ENCODE results near the gene FAM219B.
"Not testable (repeated sequence)": the region's sequence is repeated elsewhere in the genome, so short reads cannot be mapped to it uniquely, and the experiment has no call there.

Gene FAM219B

GRCh38 chr15:74888716-74889115 lies 17.9 kb downstream of the FAM219B start:
- H3K9ac ChIP-seq (ENCODE audit: low read depth, low read length) = peak overlapping the region; percentile 90; the same call in 1 of the 2 replicates
- H3K27ac ChIP-seq (ENCODE audit: low read length) = no peak overlapping the region
- no peak for ATAC-seq (ENCODE audit: insufficient read depth, low read depth)

GRCh38 chr15:74887537-74888193 lies 19.0 kb downstream of the FAM219B start:
- Histone ChIP-seq H3K4me1 (ENCODE audit: insufficient read depth, low read length) (peaks cover 30% of the 10 kb centered on the region), H3K79me2 (ENCODE audit: insufficient read depth, low read length) (peaks cover 12% of the 10 kb centered on the region), H3K36me3 (ENCODE audit: insufficient read depth, low read length) (peaks cover 15% of the 10 kb centered on the region)
- not testable (repeated sequence) for H3K9ac ChIP-seq (ENCODE audit: low read depth, low read length); H3K9me3 ChIP-seq (ENCODE audit: insufficient read depth, low read length, severe bottlenecking); H3K27me3 ChIP-seq (ENCODE audit: insufficient read depth, low read length, poor library complexity); H4K20me1 ChIP-seq (ENCODE audit: insufficient read depth, low read length); H3K4me2 ChIP-seq (ENCODE audit: insufficient read depth, low read length); ATAC-seq (ENCODE audit: insufficient read depth, low read depth); H3K4me3 ChIP-seq (ENCODE audit: low read depth in 1 of 2, low read length in 2 of 2); H3K27ac ChIP-seq (ENCODE audit: low read length); DNase-seq; H2AFZ ChIP-seq (ENCODE audit: low read depth, low read length)

More at GRCh38 chr15:74888716-74889115, 17.9 kb downstream of the FAM219B start:
- peaks cover 25% of the 10 kb centered on the region for H3K36me3 ChIP-seq (ENCODE audit: insufficient read depth, low read length)
- peak overlapping the region in 1 of 2 experiments; percentile 98; a peak in 1 of 4 replicates for H3K4me3 ChIP-seq (ENCODE audit: low read depth in 1 of 2, low read length in 2 of 2)
- H3K79me2 ChIP-seq (ENCODE audit: insufficient read depth, low read length) = peaks cover 12% of the 10 kb centered on the region
- no peak for DNase-seq
- TF ChIP-seq CTCF (IDR thresholded peaks at IDR 0.05; ENCODE audit: borderline replicate concordance, extremely low read depth, low read length, poor library complexity, severe bottlenecking) (no peak), EZH2 (IDR thresholded peaks at IDR 0.05; ENCODE audit: borderline replicate concordance, low read depth, low read length, severe bottlenecking) (no peak)
- peak overlapping the region; percentile 88 for H3K4me2 ChIP-seq (ENCODE audit: insufficient read depth, low read length)
- peak overlapping the region; percentile 94 for H2AFZ ChIP-seq (ENCODE audit: low read depth, low read length)
- no peaks in the 10 kb centered on the region for H3K27me3 ChIP-seq (ENCODE audit: insufficient read depth, low read length, poor library complexity)
- H3K4me1 ChIP-seq (ENCODE audit: insufficient read depth, low read length) = peaks cover 30% of the 10 kb centered on the region
- no peaks in the 10 kb centered on the region for H3K9me3 ChIP-seq (ENCODE audit: insufficient read depth, low read length, severe bottlenecking)
- no peaks in the 10 kb centered on the region for H4K20me1 ChIP-seq (ENCODE audit: insufficient read depth, low read length)

- H3K4me3 ChIP-seq (ENCODE audit: low read depth in 1 of 2, low read length in 2 of 2) = no peak overlapping the region
- no peaks in the 10 kb centered on the region for H4K20me1 ChIP-seq (ENCODE audit: insufficient read depth, low read length)
- no peaks in the 10 kb centered on the region; the same call in 1 of the 2 replicates for H3K36me3 ChIP-seq (ENCODE audit: insufficient read depth, low read length)
- no peak for TF ChIP-seq CTCF (IDR thresholded peaks at IDR 0.05; ENCODE audit: borderline replicate concordance, extremely low read depth, low read length, poor library complexity, severe bottlenecking)
- no peak for TF ChIP-seq EZH2 (IDR thresholded peaks at IDR 0.05; ENCODE audit: borderline replicate concordance, low read depth, low read length, severe bottlenecking)
- H3K4me1 ChIP-seq (ENCODE audit: insufficient read depth, low read length) = peaks cover 19% of the 10 kb centered on the region
- no peak overlapping the region for H3K9ac ChIP-seq (ENCODE audit: low read depth, low read length)
- H3K27me3 ChIP-seq (ENCODE audit: insufficient read depth, low read length, poor library complexity) = no peaks in the 10 kb centered on the region
- no peak overlapping the region for H3K27ac ChIP-seq (ENCODE audit: low read length)
- DNase-seq (no peak), ATAC-seq (ENCODE audit: insufficient read depth, low read depth) (no peak)
- no peak overlapping the region for H3K4me2 ChIP-seq (ENCODE audit: insufficient read depth, low read length)
- peaks cover 10% of the 10 kb centered on the region for H3K9me3 ChIP-seq (ENCODE audit: insufficient read depth, low read length, severe bottlenecking)
- H3K79me2 ChIP-seq (ENCODE audit: insufficient read depth, low read length) = peaks cover 6% of the 10 kb centered on the region
- no peak overlapping the region for H2AFZ ChIP-seq (ENCODE audit: low read depth, low read length)
Measured at GRCh38 chr15:74885461-74885860, 21.2 kb downstream of the FAM219B start.

GRCh38 chr15:74884428-74885223 lies 22.0 kb downstream of the FAM219B start:
- Histone ChIP-seq H3K36me3 (ENCODE audit: insufficient read depth, low read length) (no peaks in the 10 kb centered on the region), H3K4me3 (ENCODE audit: low read depth in 1 of 2, low read length in 2 of 2) (no peak overlapping the region), H3K27me3 (ENCODE audit: insufficient read depth, low read length, poor library complexity) (no peaks in the 10 kb centered on the region), H3K9ac (ENCODE audit: low read depth, low read length) (no peak overlapping the region), H3K4me1 (ENCODE audit: insufficient read depth, low read length) (peaks cover 10% of the 10 kb centered on the region), H3K4me2 (ENCODE audit: insufficient read depth, low read length) (no peak overlapping the region), H3K9me3 (ENCODE audit: insufficient read depth, low read length, severe bottlenecking) (peaks cover 10% of the 10 kb centered on the region), H2AFZ (ENCODE audit: low read depth, low read length) (no peak overlapping the region), H3K27ac (ENCODE audit: low read length) (no peak overlapping the region), H4K20me1 (ENCODE audit: insufficient read depth, low read length) (no peaks in the 10 kb centered on the region), H3K79me2 (ENCODE audit: insufficient read depth, low read length) (no peaks in the 10 kb centered on the region)
- DNase-seq (no peak), ATAC-seq (ENCODE audit: insufficient read depth, low read depth) (no peak)
- TF ChIP-seq EZH2 (IDR thresholded peaks at IDR 0.05; ENCODE audit: borderline replicate concordance, low read depth, low read length, severe bottlenecking) = no peak
- no peak for TF ChIP-seq CTCF (IDR thresholded peaks at IDR 0.05; ENCODE audit: borderline replicate concordance, extremely low read depth, low read length, poor library complexity, severe bottlenecking)
